ENCODE measurements around the gene VPS37C. TPM values are rescaled to one million over a fixed set of nuclear protein-coding genes. Genes with fewer than 3 reads are reported as not detected.
"Not testable (repeated sequence)": the region's sequence is repeated elsewhere in the genome, so short reads cannot be mapped to it uniquely, and the experiment has no call there.

Gene VPS37C
- total and polyA plus RNA-seq, 2 donors from 2014 or later, result 13.9 to 31.8 TPM

DNA sequence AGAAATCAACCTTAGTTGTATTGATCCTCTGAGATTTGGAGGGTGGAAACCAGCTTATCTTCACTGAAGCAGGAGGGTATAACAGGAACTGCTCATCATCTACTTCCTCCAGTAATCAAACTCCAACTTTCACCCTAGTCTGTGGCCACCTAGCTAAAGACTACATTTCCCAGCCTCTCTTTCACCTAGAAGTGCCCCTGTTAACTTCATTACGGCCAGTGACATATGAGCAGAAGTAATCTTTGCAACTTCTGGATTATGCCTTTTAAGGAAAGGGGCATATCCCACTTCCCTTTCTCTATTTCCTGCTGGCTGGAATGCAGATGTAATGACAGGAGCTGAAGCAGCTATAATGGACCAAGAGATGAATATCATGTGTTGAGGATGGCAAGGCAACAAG is 7.6 kb upstream of the VPS37C start:
- Histone ChIP-seq H3K4me1 (ENCODE audit: control insufficient read depth in 2 of 3, insufficient read depth in 2 of 3, low read depth in 1 of 3, low read length in 3 of 3) (no peaks in the 10 kb centered on the region), H3K9me3 (ENCODE audit: control insufficient read depth in 2 of 3, insufficient read depth in 1 of 3, low read length in 3 of 3) (no peaks in the 10 kb centered on the region), H3K27ac (ENCODE audit: low read depth in 2 of 2, low read length in 2 of 2) (no peak overlapping the region), H3K36me3 (ENCODE audit: control insufficient read depth in 2 of 3, insufficient read depth in 3 of 3, low read length in 3 of 3) (no peaks in the 10 kb centered on the region), H3K4me3 (ENCODE audit: low read length in 3 of 3) (no peak overlapping the region), H3K27me3 (ENCODE audit: control insufficient read depth, insufficient read depth, low read length) (no peaks in the 10 kb centered on the region), H3K9ac (ENCODE audit: low read length in 3 of 3) (no peak overlapping the region)
- DNase-seq, result no peak
- TF ChIP-seq, protein P1, sequence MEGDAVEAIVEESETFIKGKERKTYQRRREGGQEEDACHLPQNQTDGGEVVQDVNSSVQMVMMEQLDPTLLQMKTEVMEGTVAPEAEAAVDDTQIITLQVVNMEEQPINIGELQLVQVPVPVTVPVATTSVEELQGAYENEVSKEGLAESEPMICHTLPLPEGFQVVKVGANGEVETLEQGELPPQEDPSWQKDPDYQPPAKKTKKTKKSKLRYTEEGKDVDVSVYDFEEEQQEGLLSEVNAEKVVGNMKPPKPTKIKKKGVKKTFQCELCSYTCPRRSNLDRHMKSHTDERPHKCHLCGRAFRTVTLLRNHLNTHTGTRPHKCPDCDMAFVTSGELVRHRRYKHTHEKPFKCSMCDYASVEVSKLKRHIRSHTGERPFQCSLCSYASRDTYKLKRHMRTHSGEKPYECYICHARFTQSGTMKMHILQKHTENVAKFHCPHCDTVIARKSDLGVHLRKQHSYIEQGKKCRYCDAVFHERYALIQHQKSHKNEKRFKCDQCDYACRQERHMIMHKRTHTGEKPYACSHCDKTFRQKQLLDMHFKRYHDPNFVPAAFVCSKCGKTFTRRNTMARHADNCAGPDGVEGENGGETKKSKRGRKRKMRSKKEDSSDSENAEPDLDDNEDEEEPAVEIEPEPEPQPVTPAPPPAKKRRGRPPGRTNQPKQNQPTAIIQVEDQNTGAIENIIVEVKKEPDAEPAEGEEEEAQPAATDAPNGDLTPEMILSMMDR (IDR thresholded peaks at IDR 0.05; ENCODE audit: borderline replicate concordance, extremely low read depth, insufficient read depth), result no peak
- intact Hi-C loops (cut with DNase I), result no loop called here
- FAIRE-seq, result no peak

DNA sequence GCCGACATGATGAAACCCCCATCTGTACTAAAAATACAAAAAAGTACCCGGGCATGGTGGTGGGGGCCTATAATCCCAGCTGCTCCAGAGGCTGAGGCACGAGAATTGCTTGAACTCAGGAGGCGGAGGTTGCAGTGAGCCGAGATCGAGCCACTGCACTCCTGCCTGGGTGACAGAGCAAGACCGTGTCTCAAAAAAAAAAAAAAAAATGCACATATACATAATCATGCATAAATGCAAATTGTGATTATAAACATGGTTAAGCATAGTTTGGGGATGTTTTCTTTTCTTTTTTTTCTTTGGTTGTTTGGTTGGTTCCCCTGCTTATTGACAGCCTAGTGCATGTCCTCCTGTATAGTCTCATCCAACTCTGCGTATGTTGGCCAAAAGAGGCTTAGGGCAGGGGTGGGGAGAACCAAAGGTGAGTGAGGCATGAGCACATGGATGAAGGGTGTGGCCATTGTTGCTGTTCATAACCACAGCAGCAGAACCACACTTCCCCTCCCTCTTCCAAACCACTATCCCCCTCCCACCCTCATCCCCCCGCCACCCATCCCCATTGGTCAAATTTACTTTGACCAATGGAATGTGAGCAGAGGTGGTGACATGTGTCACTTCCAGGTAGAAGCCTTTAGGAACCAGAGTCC is 6.9 kb upstream of the VPS37C start:
- H3K27me3 ChIP-seq (ENCODE audit: control insufficient read depth, insufficient read depth, low read length), result no peaks in the 10 kb centered on the region
- H3K4me3 ChIP-seq (ENCODE audit: low read length in 3 of 3), result no peak overlapping the region
- TF ChIP-seq, protein P1 (IDR thresholded peaks at IDR 0.05; ENCODE audit: borderline replicate concordance, extremely low read depth, insufficient read depth), result no peak
- no peaks in the 10 kb centered on the region for H3K36me3 ChIP-seq (ENCODE audit: control insufficient read depth in 2 of 3, insufficient read depth in 3 of 3, low read length in 3 of 3)
- no peak for DNase-seq
- no peaks in the 10 kb centered on the region for H3K9me3 ChIP-seq (ENCODE audit: control insufficient read depth in 2 of 3, insufficient read depth in 1 of 3, low read length in 3 of 3)
- intact Hi-C loops (cut with DNase I), result no loop called here
- H3K9ac ChIP-seq (ENCODE audit: low read length in 3 of 3), result no peak overlapping the region
- no peaks in the 10 kb centered on the region for H3K4me1 ChIP-seq (ENCODE audit: control insufficient read depth in 2 of 3, insufficient read depth in 2 of 3, low read depth in 1 of 3, low read length in 3 of 3)
- FAIRE-seq, result no peak
- H3K27ac ChIP-seq (ENCODE audit: low read depth in 2 of 2, low read length in 2 of 2), result no peak overlapping the region

DNA sequence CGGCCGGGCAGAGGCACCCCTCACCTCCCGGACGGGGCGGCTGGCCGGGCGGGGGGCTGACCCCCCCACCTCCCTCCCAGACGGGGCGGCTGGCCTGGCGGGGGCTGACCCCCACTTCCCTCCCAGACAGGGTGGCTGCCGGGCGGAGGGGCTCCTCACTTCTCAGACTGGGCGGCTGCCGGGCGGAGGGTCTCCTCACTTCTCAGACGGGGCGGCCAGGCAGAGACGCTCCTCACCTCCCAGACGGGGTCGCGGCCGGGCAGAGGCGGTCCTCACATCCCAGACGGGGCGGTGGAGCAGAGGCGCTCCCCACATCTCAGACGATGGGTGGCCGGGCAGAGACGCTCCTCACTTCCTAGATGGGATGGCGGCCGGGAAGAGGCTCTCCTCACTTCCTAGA is 5.1 kb upstream of the VPS37C start:
- H3K36me3 ChIP-seq (ENCODE audit: control insufficient read depth in 2 of 3, insufficient read depth in 3 of 3, low read length in 3 of 3); H3K4me1 ChIP-seq (ENCODE audit: control insufficient read depth in 2 of 3, insufficient read depth in 2 of 3, low read depth in 1 of 3, low read length in 3 of 3); DNase-seq; H3K27ac ChIP-seq (ENCODE audit: low read depth in 2 of 2, low read length in 2 of 2); H3K4me3 ChIP-seq (ENCODE audit: low read length in 3 of 3); H3K9ac ChIP-seq (ENCODE audit: low read length in 3 of 3); intact Hi-C loops (cut with DNase I); H3K27me3 ChIP-seq (ENCODE audit: control insufficient read depth, insufficient read depth, low read length); FAIRE-seq; H3K9me3 ChIP-seq (ENCODE audit: control insufficient read depth in 2 of 3, insufficient read depth in 1 of 3, low read length in 3 of 3): not testable (repeated sequence)

DNA sequence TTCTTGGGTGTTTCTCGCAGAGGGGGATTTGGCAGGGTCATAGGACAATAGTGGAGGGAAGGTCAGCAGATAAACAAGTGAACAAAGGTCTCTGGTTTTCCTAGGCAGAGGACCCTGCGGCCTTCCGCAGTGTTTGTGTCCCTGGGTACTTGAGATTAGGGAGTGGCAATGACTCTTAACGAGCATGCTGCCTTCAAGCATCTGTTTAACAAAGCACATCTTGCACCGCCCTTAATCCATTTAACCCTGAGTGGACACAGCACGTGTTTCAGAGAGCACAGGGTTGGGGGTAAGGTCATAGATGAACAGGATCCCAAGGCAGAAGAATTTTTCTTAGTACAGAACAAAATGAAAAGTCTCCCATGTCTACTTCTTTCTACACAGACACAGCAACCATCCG is 4.6 kb upstream of the VPS37C start:
- DNase-seq; H3K9me3 ChIP-seq (ENCODE audit: control insufficient read depth in 2 of 3, insufficient read depth in 1 of 3, low read length in 3 of 3); H3K4me3 ChIP-seq (ENCODE audit: low read length in 3 of 3); H3K36me3 ChIP-seq (ENCODE audit: control insufficient read depth in 2 of 3, insufficient read depth in 3 of 3, low read length in 3 of 3); H3K27ac ChIP-seq (ENCODE audit: low read depth in 2 of 2, low read length in 2 of 2); intact Hi-C loops (cut with DNase I); H3K9ac ChIP-seq (ENCODE audit: low read length in 3 of 3); H3K4me1 ChIP-seq (ENCODE audit: control insufficient read depth in 2 of 3, insufficient read depth in 2 of 3, low read depth in 1 of 3, low read length in 3 of 3); H3K27me3 ChIP-seq (ENCODE audit: control insufficient read depth, insufficient read depth, low read length); FAIRE-seq: not testable (repeated sequence)

Measured in kidney (tissue), 14 donors.